ENCODE measurements around the gene ZNF827.

Gene ZNF827

DNA sequence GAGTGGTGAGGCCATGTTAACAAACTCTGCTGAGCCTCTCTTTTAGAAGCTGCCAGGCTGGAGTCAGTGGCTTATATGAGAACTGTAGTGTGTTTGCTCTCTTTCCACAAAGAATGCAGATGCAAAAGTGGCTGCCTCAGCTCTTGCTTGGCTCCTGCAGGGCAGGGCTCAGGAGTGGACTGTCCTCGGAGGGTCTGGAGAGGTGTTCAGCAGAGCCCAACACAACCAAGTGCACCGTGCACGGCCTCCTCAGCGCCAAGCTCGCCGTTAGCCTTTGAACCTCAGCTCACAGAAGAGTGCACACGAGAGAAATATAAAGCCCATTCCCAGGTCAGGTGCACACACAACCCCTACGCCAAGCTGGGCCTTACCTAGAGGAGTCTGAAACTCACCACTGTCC lies 175.9 kb downstream of the ZNF827 start:
- no peak for DNase-seq (ENCODE audit: low read depth in 3 of 3)

- DNase-seq (ENCODE audit: low read depth in 3 of 3), result no peak
Measured at GRCh38 chr4:145760961-145761929, 177.4 kb downstream of the ZNF827 start.

DNA sequence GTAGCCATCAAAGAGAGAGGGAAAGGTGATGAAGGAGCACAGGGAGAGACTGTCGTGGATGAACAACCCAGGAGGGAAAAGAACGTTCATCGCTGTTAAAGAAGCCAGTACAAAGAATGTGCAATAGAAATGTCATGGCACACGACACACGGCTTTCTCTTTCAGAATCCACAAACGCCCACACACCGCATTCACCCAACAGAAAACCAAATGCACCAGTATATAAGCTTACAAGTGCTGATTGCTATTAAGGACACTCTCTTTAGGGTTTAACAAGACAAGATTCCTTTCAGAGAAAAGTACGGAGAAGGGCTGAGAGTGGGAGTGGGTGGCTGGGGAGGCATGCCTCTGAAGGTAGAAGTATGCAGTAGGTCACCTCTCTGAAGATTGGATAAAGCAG lies 178.4 kb downstream of the ZNF827 start:
- no peak for DNase-seq (ENCODE audit: low read depth in 3 of 3)

DNA sequence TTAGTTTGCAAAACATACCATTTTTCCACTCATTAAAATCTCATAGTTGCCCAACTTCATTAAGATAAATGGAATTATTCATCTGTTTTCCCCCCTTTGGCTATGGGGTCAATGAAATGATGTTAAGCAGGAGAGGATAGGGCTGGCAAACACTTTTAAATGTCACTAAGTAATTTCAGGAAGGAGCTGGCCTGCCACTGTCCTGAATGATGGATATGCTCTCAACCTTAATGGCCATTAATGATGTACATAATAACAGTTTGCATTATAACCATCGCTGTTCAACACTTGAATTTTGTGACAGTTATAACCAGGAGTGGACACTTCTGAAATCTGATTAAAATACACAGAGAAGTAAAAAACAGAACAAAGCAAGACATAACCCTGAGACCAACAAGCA lies 181.4 kb downstream of the ZNF827 start:
- no peak for DNase-seq (ENCODE audit: low read depth in 3 of 3)

DNA sequence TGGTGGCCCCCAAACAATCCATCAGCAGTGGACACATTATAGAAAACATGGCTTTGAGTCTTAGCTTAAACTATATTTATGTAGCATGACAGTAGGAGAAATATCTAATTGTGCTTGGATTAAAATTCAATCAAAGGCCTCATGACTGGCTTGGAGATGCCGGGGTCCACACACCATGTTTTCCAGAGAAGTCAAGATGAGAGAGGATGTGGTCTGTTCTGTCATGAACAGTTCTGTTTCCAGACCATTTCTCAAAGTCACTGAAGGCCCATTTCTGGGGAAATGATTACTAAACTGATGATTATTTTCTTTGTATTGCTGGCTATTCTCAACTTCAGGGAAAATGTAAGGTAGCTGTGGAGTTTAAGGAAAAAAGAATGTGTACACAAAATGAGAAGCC lies 182.4 kb downstream of the ZNF827 start:
- no peak for DNase-seq (ENCODE audit: low read depth in 3 of 3)

DNA sequence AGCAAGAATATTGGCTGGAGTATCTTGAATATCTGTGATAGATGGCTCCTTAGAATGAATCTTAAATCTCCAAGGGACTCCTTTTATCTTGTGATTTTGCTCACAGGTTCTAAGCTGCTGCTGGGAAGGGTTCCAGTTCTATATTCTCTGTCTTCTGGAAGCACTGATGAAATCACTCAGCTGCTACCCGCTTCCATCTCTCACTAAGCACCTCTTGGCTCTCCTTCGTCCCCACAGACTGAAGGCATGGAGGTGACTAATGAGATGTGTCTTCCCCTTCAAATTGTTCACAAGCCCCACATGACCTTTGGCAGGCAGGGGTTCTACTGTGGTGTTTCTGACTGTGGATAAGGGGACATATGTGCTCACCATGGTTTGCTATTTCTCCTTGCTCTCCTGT lies 182.8 kb downstream of the ZNF827 start:
- DNase-seq (ENCODE audit: low read depth in 3 of 3), result no peak

DNA sequence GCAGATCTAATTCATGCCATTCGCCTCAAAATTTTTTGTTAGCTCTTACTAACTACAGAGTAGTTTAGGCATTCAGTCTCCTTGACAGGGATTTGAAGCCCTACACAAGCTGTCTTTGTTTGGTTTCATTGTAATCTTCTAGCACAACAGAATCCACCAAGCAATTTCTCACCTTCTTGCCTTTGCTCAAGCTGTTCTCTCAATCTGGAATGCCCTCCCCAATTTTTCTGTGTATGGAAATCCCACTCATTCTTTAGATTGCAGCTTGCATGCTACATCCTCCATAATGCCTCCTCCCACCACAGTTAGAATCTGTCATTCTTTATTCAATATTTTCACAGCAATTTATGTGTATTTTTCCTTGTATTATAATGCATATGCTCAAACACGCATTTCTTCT lies 195.0 kb downstream of the ZNF827 start:
- DNase-seq (ENCODE audit: low read depth in 3 of 3), result no peak

DNA sequence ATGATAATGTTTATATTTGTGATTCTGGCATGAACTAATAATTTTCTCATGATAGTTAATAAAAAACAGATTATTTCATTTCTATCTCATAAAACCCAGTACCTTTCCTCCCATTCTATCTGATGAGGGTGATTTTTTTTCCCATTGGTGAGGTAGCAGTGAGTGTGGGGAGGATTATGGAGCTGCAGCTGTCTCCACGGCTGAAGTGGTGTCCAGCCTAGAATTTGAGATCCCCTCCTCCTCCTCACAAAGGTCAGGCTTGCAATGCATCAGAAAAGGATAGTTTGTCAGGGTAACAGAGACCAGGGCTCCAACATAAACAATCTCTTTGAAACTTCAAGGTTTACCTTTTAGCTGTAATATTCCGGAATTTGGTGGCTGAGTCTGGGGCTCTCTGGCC lies 197.8 kb downstream of the ZNF827 start:
- DNase-seq (ENCODE audit: low read depth in 3 of 3), result no peak

- no peak for DNase-seq (ENCODE audit: low read depth in 3 of 3)
Measured at GRCh38 chr4:145739845-145740244, 198.8 kb downstream of the ZNF827 start.

DNA sequence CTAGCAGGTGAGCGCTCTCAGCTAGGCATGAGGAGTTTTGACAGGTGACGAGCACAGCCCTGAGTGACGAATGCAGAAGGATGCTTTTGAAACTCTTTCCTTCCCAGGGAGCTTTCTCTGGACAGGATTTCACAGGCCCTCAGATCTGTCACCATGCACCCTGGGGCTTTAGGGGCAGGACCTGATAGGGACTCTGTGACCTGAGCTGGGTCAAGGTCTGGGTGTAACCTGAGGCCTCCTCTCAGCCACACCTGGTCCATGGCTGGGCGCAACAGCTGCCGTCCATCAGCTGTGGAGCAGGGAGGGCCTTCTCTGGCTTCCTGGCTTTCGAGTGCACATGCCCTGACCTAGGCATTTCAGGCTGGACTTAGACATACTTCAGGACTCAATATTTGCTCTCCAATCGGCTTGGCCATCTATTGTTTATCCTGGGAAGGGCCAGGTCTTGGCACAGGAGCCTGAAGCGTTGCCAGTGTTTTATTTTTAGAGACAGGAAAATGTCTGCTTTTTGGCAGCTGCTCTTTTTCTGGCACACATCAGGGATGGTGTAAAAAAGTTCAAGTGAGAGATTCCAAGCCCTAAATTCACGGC lies 202.3 kb downstream of the ZNF827 start:
- DNase-seq (ENCODE audit: low read depth in 3 of 3), result no peak

DNA sequence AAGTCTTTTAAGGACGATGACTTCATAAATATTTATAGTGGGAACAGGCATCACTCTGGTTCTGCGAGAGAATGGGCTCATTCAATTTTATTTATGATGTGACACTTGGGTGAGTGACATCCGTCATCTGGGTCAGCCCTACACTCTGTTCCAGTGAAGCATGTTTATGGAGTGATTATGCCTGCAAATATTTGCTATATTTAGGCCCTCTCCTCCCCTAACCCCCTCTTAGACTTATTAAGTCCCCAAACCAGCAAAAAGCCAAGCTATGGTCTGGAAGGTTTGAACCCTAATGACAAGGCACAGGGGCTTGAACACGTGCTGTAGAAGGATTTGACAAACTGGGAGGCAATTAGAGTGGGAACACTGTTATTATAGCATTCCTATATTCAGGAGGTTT lies 202.8 kb downstream of the ZNF827 start:
- DNase-seq (ENCODE audit: low read depth in 3 of 3), result no peak

GRCh38 chr4:145735347-145735675 lies 203.3 kb downstream of the ZNF827 start:
- no peak for DNase-seq (ENCODE audit: low read depth in 3 of 3)

DNA sequence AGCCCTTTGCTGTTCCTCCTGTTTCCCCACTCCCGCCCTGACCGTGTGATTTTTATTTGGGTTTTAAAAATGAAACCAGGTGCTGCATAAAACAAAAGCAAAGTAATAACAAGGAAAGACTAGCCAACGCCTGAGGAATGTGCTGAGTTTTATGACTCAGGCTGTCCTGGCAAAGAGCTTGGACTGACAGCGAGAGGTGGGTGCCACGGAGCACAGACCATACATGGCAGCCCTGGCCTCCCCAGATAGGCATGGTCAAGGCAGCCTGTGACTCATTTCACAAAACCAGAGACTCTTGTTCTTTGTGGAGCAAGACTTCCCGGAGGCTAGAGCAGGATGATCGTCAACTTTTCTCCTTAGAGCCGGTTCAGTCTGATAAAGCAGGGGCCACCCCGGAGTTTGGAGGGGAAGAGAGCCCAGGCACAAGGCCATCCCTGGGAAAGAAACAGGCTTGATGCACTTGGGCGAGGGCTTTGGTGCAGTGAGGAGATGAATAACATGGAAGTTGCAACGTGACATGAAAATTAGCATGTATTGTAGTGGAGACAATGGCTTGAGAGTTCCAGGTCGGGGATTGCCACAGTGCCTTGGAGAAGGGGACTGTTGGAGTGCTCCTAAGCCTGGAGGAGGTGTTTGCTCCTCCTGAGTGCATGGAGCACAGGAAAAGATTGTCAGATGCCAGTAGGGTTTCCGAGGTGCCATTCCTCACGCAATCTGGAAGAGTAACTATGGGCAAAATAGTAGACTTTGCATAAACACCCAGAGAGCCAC lies 203.9 kb downstream of the ZNF827 start:
- no peak for DNase-seq (ENCODE audit: low read depth in 3 of 3)

DNA sequence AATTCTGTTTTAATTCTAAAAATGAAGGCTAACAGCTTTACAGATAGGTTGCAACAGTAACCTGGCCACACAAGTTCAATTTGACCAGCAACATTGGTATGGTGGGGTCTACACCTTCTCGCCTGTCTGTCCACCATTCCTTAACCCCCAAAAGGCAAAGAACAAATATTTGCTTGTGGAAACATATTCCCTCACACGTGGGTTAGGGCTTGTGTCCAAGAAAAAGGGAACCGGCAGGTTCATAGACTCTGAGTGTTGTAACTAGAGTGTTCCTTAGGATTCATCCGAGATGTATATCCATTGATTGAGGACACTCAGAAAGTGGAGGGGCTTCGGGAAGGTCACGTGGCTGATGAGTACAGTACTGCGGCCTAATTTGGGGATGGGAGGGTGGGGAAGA lies 204.6 kb downstream of the ZNF827 start:
- DNase-seq (ENCODE audit: low read depth in 3 of 3), result no peak

GRCh38 chr4:145732895-145733880 lies 205.4 kb downstream of the ZNF827 start:
- DNase-seq (ENCODE audit: low read depth in 3 of 3), result peak; percentile 55 to 88 (median 72)

- no peak for DNase-seq (ENCODE audit: low read depth in 3 of 3)
Measured at GRCh38 chr4:145732001-145732815, 206.4 kb downstream of the ZNF827 start.

GRCh38 chr4:145731028-145731427 lies 207.6 kb downstream of the ZNF827 start:
- no peak for DNase-seq (ENCODE audit: low read depth in 3 of 3)

DNA sequence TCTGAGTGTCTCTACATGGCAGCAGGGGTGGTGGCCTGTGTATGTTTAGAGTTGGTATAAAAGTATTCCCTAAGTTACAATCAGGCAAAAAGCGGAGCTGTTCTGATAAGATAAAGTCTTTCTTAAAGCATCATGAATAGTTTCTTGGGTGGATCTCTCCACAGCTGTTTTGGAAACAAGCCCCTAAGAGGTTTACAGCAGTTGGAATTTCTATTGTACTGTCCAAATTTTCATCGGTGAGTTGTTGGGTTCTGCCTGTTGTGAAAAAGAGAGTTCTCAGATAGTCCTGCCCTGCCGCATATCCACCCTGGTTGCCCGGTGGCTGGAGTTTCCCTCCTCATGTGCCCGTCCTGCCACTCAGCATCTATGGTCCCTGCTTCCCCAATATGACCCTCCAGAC lies 208.6 kb downstream of the ZNF827 start:
- no peak for DNase-seq (ENCODE audit: low read depth in 3 of 3)

DNA sequence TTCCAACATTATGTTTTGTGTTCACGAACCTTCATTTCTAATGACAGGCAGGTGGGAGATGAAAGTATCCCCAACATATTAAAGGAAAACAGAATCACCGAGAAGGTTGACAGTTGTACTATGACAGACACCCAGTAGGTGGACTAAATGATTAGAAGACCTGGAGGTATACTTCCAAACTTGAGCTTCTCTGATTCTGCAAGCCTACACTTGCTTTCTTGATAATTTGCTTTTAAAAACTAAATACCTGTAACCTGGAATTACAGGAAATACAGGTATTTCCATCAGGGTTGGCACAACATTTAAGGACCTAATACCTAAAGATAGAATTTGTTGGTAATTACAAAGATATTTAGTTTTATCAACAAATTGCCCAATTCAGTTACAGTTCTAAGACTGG lies 215.3 kb downstream of the ZNF827 start:
- DNase-seq (ENCODE audit: low read depth in 3 of 3), result no peak

GRCh38 chr4:145722561-145722960 lies 216.1 kb downstream of the ZNF827 start:
- no peak for DNase-seq (ENCODE audit: low read depth in 3 of 3)

DNA sequence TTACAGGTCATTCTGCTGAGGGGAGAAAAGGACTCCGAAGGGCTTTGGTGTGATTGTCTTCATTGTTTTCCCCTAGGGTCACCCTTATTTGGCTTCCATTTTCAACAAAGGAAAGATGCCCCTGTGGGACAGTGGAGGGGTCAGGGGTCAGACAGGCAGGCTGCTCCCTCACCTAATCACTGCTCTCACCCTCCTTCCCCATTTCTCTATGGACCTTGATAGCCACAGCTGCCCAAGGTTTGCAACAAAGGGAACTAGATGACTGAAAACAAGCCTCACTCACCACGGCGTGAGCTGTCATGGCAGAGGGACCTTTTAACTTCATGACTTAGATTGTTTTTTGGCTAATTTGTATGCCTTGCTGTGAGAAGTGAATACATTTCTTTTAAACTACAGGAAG lies 218.0 kb downstream of the ZNF827 start:
- DNase-seq (ENCODE audit: low read depth in 3 of 3), result no peak

All from stimulated activated CD4-positive, alpha-beta T cell treated with anti-CD3 and anti-CD28 coated beads, TNF-alpha, amount 100 ng/mL, for 24 hours (primary cell).